Measurements from ENCODE around the gene SPG7. TPM values are rescaled to one million over a fixed set of nuclear protein-coding genes. Genes with fewer than 3 reads are reported as not detected.

Gene SPG7
- total RNA-seq, 2 donors from 2014 or later: 85.6 to 105 TPM

GRCh38 chr16:89562939-89563338 lies 54.7 kb downstream of the SPG7 start:
- intact Hi-C loops (cut with DNase I): no loop called here
- peaks cover 18% of the 10 kb centered on the region for H3K36me3 ChIP-seq
- H3K9ac ChIP-seq (ENCODE audit: low read depth in 2 of 2, low read length in 2 of 2): peak overlapping the region in 1 of 2 donors; percentile 91

GRCh38 chr16:89563639-89564392 lies 55.6 kb downstream of the SPG7 start:
- Histone ChIP-seq H3K4me1 (peaks cover 18% of the 10 kb centered on the region), H3K27ac (no peak overlapping the region), H3K4me3 (no peak overlapping the region), H3K36me3 (peaks cover 18% of the 10 kb centered on the region), H3K9me3 (no peaks in the 10 kb centered on the region), H3K9ac (ENCODE audit: low read depth in 2 of 2, low read length in 2 of 2) (peak overlapping the region in 1 of 2 donors; percentile 26), H3K27me3 (no peaks in the 10 kb centered on the region)
- no peak for DNase-seq
- intact Hi-C loops (cut with DNase I): no loop called here
- no peak for TF ChIP-seq CTCF (IDR thresholded peaks at IDR 0.05)

More at GRCh38 chr16:89562939-89563338, 54.7 kb downstream of the SPG7 start:
- no peak overlapping the region for H3K4me3 ChIP-seq
- H3K4me1 ChIP-seq: peaks cover 18% of the 10 kb centered on the region
- DNase-seq: no peak
- no peaks in the 10 kb centered on the region for H3K27me3 ChIP-seq
- H3K9me3 ChIP-seq: no peaks in the 10 kb centered on the region
- no peak overlapping the region for H3K27ac ChIP-seq
- no peak for TF ChIP-seq CTCF (IDR thresholded peaks at IDR 0.05)

DNA sequence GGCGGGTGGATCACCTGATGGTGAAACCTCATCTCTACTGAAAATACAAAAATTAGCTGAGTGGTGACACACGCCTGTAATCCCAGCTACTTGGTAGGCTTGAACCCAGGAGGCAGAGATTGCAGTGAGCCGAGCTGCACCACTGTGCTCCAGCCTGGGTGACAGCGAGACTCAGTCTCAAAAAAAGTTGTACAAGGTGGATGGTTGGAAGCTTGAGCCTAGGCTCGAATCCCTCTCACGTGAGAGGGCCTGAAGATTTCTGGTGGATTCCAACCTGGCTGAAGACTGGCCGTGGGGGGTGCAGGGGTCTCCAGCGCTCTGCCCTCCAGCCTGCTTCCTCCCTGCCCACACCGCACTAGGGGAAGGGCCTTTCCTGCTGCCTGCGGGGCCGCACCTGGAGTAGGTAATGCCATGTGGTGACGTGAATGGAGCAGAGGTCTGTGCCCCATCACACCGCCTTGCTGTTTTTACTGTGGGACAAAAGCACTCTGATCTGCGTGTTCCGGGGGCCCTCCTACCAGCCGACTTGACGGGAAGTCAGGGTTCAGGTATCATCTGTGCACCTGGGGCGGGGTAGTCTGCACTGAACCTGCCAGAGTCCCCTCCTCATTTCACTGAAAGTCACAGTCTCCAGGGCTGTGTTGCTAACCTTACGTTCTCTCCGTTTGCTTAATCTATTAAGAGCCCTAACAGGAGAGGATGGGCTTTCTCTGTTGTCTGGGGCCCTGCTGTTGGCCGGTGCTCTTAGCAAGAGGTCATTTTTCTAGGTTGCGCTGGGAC lies 56.5 kb downstream of the SPG7 start:
- Histone ChIP-seq H3K4me1 (peaks cover 18% of the 10 kb centered on the region), H3K9me3 (no peaks in the 10 kb centered on the region), H3K4me3 (no peak overlapping the region), H3K9ac (ENCODE audit: low read depth in 2 of 2, low read length in 2 of 2) (peak overlapping the region; percentile 56 to 57), H3K27ac (no peak overlapping the region), H3K36me3 (peaks cover 18% of the 10 kb centered on the region), H3K27me3 (no peaks in the 10 kb centered on the region)
- TF ChIP-seq CTCF (IDR thresholded peaks at IDR 0.05): no peak
- DNase-seq: peak; percentile 45
- intact Hi-C loops (cut with DNase I): no loop called here

- H3K9me3 ChIP-seq: no peaks in the 10 kb centered on the region
- H3K9ac ChIP-seq (ENCODE audit: low read depth in 2 of 2, low read length in 2 of 2): peak overlapping the region; percentile 56 to 66
- peak; percentile 59 for DNase-seq
- H3K36me3 ChIP-seq: peaks cover 18% of the 10 kb centered on the region
- H3K27me3 ChIP-seq: no peaks in the 10 kb centered on the region
- no peak for TF ChIP-seq CTCF (IDR thresholded peaks at IDR 0.05)
- no peak overlapping the region for H3K27ac ChIP-seq
- peaks cover 18% of the 10 kb centered on the region for H3K4me1 ChIP-seq
- intact Hi-C loops (cut with DNase I): no loop called here
- H3K4me3 ChIP-seq: no peak overlapping the region
Measured at GRCh38 chr16:89565256-89565505, 57.0 kb downstream of the SPG7 start.

GRCh38 chr16:89565506-89566372 lies 57.5 kb downstream of the SPG7 start:
- no peaks in the 10 kb centered on the region for H3K27me3 ChIP-seq
- H3K9ac ChIP-seq (ENCODE audit: low read depth in 2 of 2, low read length in 2 of 2): peak overlapping the region; percentile 56 to 66
- TF ChIP-seq CTCF (IDR thresholded peaks at IDR 0.05): peak; percentile 37
- peaks cover 18% of the 10 kb centered on the region for H3K36me3 ChIP-seq
- intact Hi-C loops (cut with DNase I): no loop called here
- no peaks in the 10 kb centered on the region for H3K9me3 ChIP-seq
- DNase-seq: peak; percentile 78
- H3K4me1 ChIP-seq: peaks cover 18% of the 10 kb centered on the region
- no peak overlapping the region for H3K27ac ChIP-seq
- H3K4me3 ChIP-seq: no peak overlapping the region

Data from colonic mucosa (tissue), 4 donors.